Body of pancreas (tissue), 4 donors: ENCODE results near the gene NFIC. TPM values are rescaled to one million over a fixed set of nuclear protein-coding genes. Genes with fewer than 3 reads are reported as not detected.

Source experiments
- ATAC-seq: fragments of 150-250 bp; one replicate; pipeline ENCODE4 v1.9.1; 2016
- DNase-seq, 4 donors: peaks; one replicate each; pipeline ENCODE4 v3.0.0-alpha.2; 2019
- H3K27ac ChIP-seq, 4 donors: fragments of 200-600 bp; sonication (generic); 1 replicate in 3 of 4; 2 replicates in 1 of 4; pipeline versions ENCODE4 v1.5.1 to v1.6.1; 2016 to 2019; ENCODE audit warnings: mild to moderate bottlenecking in 1 of 4, mixed read lengths in 1 of 4, moderate library complexity in 1 of 4
- H3K27me3 ChIP-seq, 2 donors: fragments of 200-600 bp; sonication (generic); one replicate each; pipeline ENCODE4 v1.6.0; 2016; ENCODE audit warnings: mild to moderate bottlenecking in 1 of 2
- H3K36me3 ChIP-seq, 2 donors: fragments of 200-600 bp; sonication (generic); replicated peaks in 1 of 2; 2 replicates each; pipeline ENCODE4 v1.5.1; 2016; ENCODE audit warnings: low read depth in 2 of 2; ENCODE audit not compliant: insufficient read depth in 1 of 2
- H3K4me1 ChIP-seq: fragments of 200-600 bp; sonication (generic); one replicate; pipeline ENCODE4 v1.6.0; 2016
- H3K4me3 ChIP-seq, 2 donors: fragments of 200-600 bp; sonication (generic); 1 replicate in 1 of 2; 2 replicates in 1 of 2; pipeline ENCODE4 v1.5.1; 2016 to 2019
- H3K9me3 ChIP-seq, 3 donors: fragments of 200-600 bp; sonication (generic); 1 replicate in 2 of 3; 2 replicates in 1 of 3; pipeline ENCODE4 v1.5.1; 2016
- CTCF ChIP-seq, 7 experiments: fragments of 450-650 bp in 4 of 7; fragments of 200-600 bp in 3 of 7; sonication (generic) in 3 of 7; IDR thresholded peaks; one replicate each; pipeline ENCODE4 v1.5.1; 2016 to 2019; ENCODE audit warnings: antibody characterized with exemption in 7 of 7
- POLR2A ChIP-seq, 3 donors: fragments of 450-650 bp; IDR thresholded peaks; one replicate each; pipeline ENCODE4 v1.6.1; 2016; ENCODE audit warnings: antibody characterized with exemption in 3 of 3, mild to moderate bottlenecking in 2 of 3
- WGBS, 2 donors: methylation state at CpG; one replicate each; pipeline ENCODE4 v1.1.5; 2017; 5-methylcytosine and 5-hydroxymethylcytosine counted together
- intact Hi-C: fragments of 100-400 bp; cut with DNase I; formaldehyde crosslinking; loops from one replicate; pipeline ENCODE4 v1.15.1; 2023
- total RNA-seq, 2 donors: library from RNA; depleted of rRNA; stranded (reverse); fragments of >200 nt; gene quantifications; one replicate each; pipeline ENCODE4 v1.1.0, GENCODE V29; 2016

Gene NFIC
- total RNA-seq, 2 donors from 2014 or later: 178 to 186 TPM

- peak in 1 of 4 donors; percentile 51 for DNase-seq
- Histone ChIP-seq H3K27me3 (no peaks in the 10 kb centered on the region), H3K36me3 (peaks cover 0 to 12% of the 10 kb centered on the region in 2 donors), H3K27ac (peak overlapping the region in 3 of 4 donors; percentile 21 to 99 (median 34)), H3K9me3 (no peaks in the 10 kb centered on the region), H3K4me1 (peaks cover 90% of the 10 kb centered on the region), H3K4me3 (no peak overlapping the region)
- WGBS, 2 donors: 81 to 88% methylated on average over 36 to 59 of the region's 59 CpGs
- TF ChIP-seq POLR2A (IDR thresholded peaks at IDR 0.05): no peak
- TF ChIP-seq CTCF (IDR thresholded peaks at IDR 0.05): no peak
- no peak for ATAC-seq
- intact Hi-C loops: no loop called here
Observed at GRCh38 chr19:3381701-3382372, 15.5 kb downstream of the NFIC start.

- WGBS, 2 donors: 79 to 82% methylated on average over 12 to 14 of the region's 14 CpGs
- ATAC-seq: no peak
- no peak overlapping the region for H3K4me3 ChIP-seq
- TF ChIP-seq POLR2A (IDR thresholded peaks at IDR 0.05) (no peak), CTCF (IDR thresholded peaks at IDR 0.05) (no peak)
- H3K9me3 ChIP-seq: no peaks in the 10 kb centered on the region
- no peaks in the 10 kb centered on the region for H3K27me3 ChIP-seq
- H3K4me1 ChIP-seq: peaks cover 92% of the 10 kb centered on the region
- H3K36me3 ChIP-seq: peaks cover 0 to 12% of the 10 kb centered on the region in 2 donors
- peak in 1 of 4 donors; percentile 9 for DNase-seq
- intact Hi-C loops: no loop called here
- H3K27ac ChIP-seq: peak overlapping the region; percentile 21 to 99 (median 33)
Observed at GRCh38 chr19:3382460-3383100, 16.2 kb downstream of the NFIC start.

DNA sequence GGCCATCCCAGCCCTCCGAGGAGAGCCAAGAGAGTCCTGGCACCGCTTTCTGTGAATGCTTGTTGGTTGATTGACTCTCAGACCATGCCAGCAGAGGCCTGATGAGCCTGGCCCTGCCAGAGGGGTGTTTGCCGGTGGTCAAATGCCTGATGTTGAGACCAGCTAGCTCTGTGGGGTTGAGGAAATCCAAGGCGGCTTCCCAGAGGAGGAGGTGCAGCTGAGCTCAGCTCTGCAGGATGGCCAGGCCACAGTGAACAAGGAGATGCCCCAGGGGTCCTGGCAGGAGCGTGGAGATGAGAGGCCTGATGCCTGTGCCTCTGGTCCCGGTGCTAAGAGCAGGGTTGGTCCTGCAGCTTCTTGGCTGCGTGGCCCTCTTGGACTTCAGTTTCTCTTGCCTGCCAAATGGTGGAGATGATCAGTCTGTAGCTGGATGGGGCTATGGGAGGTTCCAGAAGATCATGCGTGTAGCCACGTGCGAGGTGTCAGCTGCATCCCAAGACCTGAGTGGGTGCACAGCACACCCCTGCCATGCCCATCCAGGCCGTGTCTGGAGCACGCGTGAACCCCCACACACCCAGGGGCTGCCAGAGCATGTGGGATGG lies 16.8 kb downstream of the NFIC start:
- H3K27ac ChIP-seq: peak overlapping the region; percentile 21 to 96 (median 33)
- intact Hi-C loops: no loop called here
- H3K4me1 ChIP-seq: peaks cover 97% of the 10 kb centered on the region
- no peak for TF ChIP-seq CTCF (IDR thresholded peaks at IDR 0.05)
- no peak for TF ChIP-seq POLR2A (IDR thresholded peaks at IDR 0.05)
- peaks cover 0 to 12% of the 10 kb centered on the region in 2 donors for H3K36me3 ChIP-seq
- WGBS, 2 donors: 65 to 67% methylated on average over 4 to 11 of the region's 13 CpGs
- no peak overlapping the region for H3K4me3 ChIP-seq
- no peak for ATAC-seq
- DNase-seq: peak in 1 of 4 donors; percentile 32
- H3K9me3 ChIP-seq: no peaks in the 10 kb centered on the region
- no peaks in the 10 kb centered on the region for H3K27me3 ChIP-seq

DNA sequence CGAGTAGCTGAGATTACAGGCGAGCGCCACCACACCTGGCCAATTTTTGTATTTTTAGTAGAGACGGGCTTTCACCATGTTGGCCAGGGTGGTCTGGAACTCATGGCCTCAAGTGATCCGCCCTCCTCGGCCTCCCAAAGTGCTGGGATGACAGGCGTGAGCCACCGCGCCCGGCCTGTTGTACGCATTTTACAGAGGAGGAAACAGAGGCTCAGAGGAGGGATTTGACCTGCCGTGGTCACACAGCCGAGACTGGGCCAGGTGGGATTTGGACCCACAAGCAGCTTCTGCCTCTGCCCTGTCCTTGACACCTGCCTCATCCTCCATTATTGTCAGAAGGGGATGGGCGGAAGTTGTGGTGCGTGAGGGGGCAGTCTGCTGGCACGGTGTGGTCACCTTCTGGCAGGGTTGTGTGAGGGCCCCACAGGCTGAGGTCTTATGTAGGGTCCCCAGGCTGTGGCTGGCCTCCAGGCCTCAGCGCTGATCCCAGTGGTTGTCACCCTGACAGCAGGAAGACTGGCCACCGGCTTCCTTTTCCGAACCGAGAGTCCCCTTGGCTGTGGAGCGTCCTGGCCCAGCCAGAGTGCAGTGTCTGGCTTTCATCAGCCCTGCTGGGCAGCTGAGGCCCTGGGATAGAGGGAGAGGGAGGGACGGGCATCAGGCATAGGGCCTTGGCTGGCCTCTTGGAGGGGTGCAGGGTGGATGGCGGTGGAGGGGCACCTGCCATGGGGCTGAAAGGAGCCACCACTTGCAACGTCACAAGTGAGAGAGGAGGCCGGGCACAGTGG lies 20.3 kb downstream of the NFIC start:
- peak in 1 of 4 donors; percentile 51 for DNase-seq
- Histone ChIP-seq H3K27ac (peak overlapping the region; percentile 91 to 96 (median 94)), H3K4me3 (no peak overlapping the region), H3K9me3 (no peaks in the 10 kb centered on the region), H3K27me3 (no peaks in the 10 kb centered on the region), H3K4me1 (peaks cover 95% of the 10 kb centered on the region), H3K36me3 (peaks cover 0 to 10% of the 10 kb centered on the region in 2 donors)
- TF ChIP-seq CTCF (IDR thresholded peaks at IDR 0.05): no peak
- no peak for TF ChIP-seq POLR2A (IDR thresholded peaks at IDR 0.05)
- ATAC-seq: no peak
- intact Hi-C loops: no loop called here
- 65 to 76% methylated on average over 14 to 25 of the region's 25 CpGs for WGBS, 2 donors
